KG1 (cell line): Measurements from ENCODE around the gene ARL5A.

Experiments used
- DNase-seq: peaks from one replicate; lab custom pipeline; 2025; lab: John Stamatoyannopoulos, UW

ARL5A gene

DNA sequence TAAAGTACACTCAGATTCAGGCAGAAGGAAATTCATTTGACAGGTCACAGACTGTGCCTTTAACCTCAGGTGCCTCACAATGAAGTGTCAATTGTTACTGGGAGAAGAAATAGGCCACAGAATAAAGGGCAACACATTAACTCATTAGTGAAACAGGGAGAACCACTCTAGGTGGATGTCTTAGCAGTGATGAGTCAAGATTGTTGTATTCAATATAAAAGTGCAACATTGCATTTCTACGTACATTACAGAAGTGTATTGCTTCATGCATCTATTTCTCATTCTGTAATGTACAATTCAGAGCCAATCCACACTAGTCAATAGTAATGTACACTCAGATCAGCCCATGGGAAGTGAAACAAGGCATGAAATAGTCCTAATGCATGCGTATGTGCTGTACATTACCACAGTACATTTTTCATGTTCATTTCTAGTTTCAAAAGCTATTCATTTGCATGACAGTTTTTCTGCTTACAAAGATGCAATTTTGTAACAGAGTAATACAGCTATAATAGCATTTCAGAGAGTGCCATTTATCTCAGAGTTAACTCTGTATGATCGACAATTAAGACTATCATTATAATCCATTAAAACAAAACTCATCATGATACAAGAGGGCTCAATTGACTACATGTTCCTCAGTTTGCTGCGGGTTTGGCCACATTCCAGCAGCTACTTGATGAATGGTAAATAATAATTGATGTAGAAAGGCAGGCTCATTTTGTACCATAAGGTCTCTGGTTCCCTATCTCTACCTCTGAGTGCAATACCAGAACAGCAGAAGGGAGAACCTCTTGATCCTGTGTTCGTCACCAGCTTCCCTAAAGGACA is 12.2 kb upstream of the ARL5A start:
- DNase-seq, result no peak

DNA sequence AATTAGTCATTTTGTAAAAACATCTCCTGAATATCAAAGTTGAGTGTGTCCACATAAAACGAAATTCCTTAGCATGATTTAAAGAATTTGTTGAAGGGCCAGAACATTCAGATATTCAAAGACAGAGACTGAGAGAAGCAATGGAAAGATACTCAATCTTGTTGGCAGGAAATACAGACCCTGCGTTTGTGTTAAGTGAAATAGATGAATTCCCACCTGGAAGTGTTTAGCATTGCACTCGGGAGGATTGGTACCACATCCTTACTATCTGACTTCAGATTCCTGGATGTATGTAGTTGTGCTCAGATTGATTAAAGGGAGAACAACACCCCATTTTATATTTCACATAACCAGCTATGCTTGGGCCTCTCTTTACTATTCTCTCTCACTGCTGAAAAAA is 9.7 kb upstream of the ARL5A start:
- DNase-seq, result no peak

DNA sequence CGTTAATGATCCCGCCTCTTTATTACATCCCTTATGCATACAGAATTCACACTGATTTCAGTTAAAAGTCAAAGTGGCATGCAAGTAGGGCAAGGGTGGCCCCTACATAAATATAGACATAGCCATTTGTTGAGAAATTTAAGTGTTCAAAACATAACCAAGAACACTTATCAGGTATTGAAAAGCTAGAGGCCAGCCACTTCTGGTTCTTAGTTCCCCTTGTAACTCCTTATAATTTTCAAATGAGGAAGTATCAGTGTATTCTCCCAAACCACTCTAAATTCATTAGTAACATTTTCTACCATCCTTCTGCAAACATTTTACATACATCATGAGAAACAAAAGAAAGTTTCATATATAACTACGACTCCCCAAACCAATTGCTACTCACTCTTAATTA is 5.8 kb upstream of the ARL5A start:
- DNase-seq, result peak; percentile 34

DNA sequence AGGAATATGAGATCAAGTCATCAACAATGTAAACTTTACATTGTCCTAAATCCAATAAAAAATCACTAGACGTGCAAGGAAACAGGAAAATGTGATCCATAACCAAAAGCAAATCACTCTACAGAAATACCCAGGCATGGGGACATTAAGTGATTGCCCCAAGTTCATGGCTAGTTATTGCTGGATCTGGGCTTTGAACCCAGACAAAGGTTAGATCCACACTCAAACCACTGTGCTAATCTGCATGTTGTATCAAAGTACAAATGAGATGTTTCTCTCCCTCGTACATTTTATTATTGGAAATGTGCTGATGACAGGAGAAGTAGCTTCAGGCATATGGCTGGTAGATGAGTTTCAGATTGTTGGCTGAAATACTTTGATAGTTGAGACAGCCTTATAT is 2.7 kb upstream of the ARL5A start:
- no peak for DNase-seq

DNA sequence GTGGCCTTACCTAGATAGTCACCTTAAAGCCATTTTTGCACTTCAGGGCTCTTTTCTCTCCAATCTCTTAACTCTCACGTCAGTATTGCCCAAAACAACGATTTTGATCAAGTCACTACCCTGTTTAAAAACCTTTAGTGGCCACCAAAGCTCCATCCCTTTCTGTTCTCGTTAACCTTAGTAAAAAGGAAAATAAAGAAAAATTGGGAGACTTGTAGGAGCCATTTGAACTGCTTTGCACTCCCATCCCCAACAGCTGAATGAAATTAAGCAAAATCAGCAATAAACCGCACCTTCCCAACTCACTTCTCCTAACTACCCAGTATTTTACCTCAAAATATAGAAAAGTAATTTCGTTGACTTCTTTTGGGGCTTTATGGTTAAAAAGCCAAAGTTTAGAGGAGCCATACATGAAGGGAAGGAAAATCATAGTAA is 686 bp upstream of the ARL5A start:
- no peak for DNase-seq

DNA sequence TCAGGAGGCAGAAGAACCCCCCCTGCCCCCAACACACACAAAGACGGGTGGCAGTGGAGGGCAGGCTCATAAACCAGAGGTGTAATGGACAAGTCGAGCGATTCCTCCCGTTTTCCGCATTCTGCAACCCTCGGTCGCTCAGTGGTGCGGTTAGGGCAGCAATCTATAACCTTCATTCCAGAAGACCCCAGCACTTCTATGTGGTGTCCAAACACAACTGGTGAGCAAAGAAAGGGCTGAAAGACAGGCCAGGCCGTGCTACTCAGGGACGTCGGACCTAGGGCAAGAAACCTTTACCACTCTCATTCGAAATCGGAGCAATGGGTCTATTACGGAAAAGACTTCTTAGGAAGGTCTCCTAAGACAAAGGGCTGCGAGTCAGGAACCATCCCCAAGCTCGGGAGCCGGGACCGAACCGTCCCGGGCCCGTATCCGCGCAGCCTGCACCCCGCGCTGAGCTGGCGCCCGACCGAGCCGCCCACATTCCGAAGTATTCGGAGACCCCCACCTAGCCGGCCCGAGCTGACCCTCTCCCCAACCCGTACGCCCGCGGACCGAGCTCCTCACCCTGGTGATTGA is 568 bp downstream of the ARL5A start:
- DNase-seq, result peak; percentile 48

DNA sequence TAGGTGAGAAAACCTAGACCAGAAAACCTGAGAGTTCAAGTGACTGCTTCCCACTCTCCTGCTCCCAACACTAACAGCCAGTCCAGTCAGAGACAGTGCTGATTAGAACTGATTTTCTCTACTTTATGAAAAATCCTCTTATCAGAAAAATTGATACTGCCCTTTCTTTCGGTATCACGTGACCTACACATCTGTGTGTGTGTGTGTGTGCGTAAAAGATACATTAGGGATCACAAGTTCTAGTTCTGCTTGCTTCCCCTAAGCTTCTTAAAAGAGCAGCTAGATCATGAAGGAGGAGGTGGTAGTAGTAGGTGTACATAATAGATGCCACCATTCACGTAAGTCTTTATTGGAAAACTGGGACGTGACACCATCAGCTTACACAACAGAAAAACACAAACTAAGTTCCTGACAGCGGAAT is 1.5 kb downstream of the ARL5A start:
- peak; percentile 20 for DNase-seq

DNA sequence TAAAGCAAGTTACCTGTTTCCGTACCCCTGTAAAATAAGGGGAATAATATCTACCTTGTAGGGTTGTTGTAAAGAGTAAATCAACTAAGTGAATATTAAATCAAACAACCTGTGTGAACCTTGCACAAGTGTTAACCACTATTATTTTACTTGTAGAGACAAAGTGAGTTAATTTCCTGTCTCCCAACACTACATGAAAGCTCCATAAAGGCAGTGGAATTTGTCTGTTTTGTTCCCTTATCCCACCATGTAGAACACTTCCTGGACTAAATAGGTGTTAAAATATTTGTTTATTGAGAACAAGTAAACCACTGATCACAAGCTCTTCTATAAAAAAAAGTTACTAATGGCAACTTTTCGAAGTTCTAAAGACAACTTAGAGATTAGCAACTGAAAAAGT is 3.3 kb downstream of the ARL5A start:
- DNase-seq, result no peak

DNA sequence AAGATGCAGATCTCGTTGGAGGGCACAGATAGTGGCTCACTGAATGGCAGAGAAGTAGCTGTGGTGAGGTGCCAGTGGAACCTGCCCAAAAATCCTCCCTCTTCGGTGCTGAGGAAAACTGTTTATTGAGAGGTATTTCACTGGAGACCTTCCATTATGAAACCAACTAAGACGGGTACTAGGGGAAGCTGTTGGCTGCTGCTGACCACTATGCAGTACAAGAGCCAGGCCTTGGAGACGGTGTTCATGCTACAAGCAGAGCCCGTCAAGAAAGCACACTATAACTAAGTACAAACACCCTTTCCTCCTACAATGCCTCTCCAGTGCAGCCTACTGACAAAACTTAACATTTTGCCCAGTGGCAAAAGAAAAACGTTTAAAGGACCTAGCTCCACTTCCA is 4.6 kb downstream of the ARL5A start:
- DNase-seq, result no peak

DNA sequence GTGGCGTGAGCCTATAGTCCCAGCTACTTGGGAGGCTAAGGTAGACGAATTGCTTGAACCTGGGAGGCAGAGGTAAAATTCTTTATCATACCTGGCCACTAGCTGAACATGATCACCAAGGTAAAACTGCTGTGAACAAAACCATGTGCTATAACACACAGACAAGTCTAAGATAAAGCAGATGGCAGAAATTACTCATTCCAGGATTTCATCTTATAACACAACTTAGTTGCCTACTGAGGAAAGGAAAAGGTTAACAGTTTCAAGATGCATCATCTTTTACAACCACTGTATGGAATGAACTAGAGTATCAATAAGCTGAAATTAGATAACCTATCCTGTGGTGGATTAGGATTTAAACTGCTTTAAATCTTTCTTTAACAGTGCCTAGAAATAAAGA is 8.3 kb downstream of the ARL5A start:
- DNase-seq, result no peak

DNA sequence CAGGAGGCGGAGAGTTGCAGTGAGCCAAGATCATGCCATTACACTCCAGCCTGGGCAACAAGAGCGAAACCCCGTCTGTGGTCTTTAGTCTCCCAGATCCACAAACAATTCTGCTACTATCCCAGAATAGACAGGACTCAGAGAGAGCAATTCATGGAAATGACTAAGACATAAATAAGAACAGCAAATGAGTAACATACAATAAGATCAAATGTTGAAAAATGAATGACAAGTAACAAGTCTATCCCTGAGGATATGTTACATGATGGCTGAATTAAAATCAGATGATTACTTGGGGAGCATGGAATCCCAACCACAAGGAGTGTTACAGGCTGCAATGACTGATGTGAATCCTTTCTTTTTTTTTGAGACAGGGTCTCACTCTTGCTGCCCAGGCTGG is 10.3 kb downstream of the ARL5A start:
- no peak for DNase-seq

DNA sequence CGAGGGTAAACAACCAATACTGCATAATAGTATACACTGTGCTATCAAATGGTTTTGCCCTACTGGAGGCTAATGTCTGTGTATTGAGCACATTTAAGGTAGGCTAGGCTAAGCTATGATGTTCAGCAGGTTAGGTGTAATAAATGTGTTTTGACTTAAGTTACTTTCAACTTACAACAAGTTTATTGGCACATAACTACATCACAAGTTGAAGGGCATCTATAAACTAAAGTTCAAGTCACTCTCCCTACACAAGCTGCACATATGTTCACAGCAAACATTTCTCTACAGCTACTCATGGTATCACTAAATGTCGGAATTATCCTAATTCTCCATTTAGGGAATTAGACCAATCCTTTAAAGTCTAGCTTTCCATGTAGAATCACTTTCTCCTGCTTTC is 11.4 kb downstream of the ARL5A start:
- DNase-seq, result no peak

DNA sequence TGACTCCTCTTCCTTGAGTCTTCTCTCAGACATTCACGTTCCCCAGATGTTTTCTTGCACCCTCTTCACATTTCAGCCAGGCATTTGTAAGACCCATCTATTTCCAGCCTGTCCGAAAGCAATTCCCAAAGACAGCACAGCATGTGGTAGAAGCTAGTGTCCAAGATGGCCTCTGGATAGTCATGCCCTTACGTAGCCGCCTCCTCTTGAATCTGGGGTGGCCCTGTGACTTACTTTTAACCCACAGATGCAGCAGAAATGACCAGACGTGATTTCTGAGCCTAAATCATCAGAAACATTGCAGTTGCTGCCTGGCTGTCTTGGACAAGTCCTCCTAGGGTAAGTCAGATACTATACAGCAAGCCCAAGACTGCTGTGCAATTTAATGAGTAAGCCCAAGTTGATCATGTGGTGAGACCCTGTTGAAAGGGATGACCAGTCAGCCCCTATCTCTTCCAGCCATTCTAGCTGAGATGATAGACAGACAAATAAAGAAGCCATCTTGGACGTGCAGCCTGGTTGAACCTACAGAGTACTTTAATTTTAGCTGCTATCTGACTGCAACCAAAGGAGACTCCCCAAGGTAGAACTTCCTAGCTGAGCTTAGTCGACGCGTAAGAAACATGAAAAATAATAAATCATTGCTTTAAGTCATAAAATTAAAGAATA is 12.3 kb downstream of the ARL5A start:
- no peak for DNase-seq

DNA sequence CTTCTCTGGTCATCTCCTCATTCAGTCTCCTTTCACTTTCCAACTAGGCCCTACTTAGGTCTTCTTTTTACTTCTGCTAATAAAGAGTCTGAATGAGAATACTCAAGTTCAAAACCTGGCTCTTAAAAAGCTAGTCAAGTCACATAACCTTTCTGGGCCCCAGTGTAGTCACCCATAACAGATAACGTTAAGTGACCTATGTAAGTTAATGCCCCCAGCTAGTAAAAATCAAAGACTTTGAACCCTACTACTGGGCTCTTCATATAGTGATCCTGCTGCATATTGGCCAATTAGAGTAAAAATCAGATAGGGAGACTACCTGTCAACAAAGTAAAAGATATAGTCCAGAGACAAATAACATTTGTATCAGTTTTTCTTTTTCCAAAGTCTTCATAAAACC is 17.7 kb downstream of the ARL5A start:
- no peak for DNase-seq

DNA sequence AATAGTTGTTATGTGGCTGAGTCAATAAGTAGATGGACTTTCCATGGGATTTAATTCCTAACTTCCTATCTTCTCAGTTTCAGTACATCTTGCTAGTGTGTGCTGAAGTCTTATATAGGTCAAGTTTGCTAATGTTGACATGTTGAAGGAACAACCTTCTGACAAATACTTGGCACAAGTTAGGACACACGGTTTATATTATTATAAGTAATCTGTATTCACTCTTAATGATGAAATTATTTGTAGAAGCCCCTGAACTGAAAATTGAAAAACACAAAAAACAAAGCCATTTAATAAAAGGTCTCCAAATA is 19.2 kb downstream of the ARL5A start:
- no peak for DNase-seq

DNA sequence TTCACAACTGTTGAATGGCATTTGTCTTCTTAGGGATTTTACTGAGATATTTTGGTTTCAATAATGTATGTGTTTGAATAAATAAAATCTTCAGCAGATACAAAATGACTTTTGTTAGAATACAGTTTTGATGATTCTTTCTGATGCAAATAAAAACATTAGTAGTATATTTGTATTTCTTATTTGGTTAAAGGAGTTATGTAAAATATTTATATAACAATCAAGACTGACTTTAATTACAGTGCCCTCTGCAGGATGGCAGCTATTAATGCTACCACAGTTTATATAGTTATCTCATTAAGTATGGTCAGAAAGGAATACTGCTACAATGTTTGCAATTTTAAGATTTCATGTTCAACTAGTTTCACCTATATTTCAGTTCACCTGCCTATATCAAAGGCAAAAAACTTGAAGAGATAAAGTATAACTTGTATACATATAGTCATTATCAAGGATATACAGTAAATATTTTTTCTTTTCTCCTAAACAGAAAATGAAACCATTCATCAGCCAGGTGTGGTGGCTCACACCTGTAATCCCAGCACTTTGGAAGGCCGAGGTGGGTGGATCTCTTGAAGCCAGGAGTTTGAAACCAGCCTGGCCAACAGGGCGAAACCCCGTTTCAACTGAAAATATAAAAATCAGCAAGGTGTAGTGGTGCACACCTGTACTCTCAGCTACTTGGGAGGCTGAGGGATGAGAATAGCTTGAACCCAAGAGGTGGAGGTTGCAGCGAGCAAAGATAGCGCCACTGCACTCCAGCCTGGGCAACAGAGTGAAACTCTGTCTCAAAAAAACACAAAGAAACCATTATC is 19.8 kb downstream of the ARL5A start:
- no peak for DNase-seq

DNA sequence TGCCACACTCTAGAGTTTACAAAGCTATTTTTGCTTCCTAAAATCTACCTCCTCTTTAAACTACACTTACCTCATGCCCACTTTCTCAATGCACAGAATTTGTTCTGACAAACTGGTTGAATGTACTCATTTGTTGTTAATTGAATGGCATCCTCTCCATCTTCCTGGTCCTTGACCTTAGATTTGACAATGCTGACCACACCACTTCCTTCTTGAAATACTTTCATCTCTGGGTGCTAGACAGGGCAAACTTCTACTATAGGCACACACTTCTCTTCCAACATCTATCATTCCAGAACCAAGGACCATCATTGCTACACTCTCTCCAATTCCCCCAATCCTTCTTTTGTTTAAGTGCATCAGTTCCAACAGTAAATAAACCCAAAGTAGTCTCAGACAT is 22.3 kb downstream of the ARL5A start:
- DNase-seq, result no peak

DNA sequence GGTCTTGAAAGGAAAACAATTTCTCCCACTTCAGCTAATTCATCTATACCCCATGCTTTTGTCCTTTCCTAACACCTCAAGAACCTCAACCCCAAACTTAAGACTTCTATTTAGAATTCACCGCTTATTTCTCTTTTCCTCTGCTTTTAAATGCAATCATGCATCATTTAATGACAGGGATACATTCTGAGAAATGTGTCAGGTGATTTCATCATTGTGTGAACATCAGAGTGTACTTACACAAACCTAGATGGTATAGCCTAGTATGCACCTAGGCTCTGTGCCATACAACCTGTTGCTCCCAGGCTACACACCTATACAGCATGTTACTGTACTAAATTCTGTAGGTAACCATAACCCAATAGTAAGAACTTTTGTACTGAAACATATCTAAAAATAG is 22.9 kb downstream of the ARL5A start:
- DNase-seq, result no peak

DNA sequence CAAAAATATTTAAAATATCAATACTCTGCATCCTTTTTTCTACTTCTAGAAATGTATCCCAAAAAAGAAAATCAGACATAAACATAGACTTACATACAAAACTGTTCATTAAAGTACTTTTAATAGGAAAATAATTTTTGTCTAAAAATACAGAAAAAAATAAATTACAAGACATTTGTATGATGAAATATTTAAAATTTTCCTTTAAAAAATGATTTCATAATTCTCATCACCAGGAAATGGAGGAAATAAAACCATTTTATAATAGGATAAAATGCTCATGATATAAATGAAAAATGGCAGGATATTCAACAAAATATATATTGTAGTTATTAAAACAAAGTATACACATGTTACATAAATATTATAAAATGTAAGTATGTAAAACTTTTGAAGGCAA is 24.4 kb downstream of the ARL5A start:
- no peak for DNase-seq

DNA sequence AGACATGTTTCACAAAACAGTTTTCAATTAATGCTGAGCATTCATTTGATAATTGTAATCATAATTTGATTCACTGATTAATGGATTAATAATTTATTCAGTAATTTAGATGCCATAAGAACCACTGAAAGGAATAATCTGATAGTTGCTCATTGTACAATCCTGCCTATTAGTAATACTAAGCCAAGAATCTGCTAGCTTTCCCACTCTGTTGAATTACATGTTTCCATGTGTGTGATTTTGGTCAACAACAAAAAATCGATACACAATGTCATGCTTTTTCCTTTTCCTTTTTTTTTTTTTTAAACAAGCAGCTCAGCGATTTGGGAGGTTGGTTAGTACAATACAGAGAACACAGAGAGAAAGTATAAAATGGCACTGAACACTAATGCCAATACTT is 25.9 kb downstream of the ARL5A start:
- DNase-seq, result no peak

DNA sequence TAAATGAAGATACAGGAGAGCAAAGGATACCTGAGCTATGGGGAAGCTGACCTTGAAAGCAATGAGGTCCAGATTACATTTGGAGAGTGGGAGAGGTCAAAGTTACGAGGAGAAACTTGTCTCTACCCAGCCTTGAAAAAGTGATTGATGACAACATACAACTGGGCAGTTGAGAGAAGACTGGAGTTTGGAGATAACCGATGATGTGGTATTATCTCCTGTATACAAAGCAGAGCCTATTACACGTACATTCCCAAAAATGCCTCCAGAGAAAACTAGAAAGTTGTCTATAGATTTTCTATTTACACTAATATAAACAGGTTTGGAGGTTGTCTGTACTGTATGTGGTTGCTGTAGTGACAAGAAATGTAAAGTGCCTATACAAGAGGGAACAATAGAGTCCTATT is 28.3 kb downstream of the ARL5A start:
- DNase-seq, result no peak

DNA sequence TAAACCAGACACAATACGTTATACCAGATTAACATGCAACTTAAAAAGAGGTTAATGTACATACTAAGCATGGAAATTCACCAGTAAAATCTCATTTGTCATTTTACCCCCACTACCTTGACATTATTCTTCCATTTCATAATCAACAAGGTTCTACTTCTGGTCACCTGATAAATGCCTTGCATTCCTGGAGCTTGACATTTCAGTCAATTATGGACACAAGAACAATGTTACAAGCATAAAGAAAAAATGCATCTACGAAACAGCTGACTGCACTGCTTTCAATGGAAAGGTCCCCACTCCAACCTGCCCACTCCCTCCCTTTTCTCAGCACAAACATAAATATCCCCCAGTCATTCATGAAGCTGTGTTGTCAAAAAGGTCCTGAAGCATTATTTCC is 31.4 kb downstream of the ARL5A start:
- no peak for DNase-seq
